Activated T-helper 2 cell treated with anti-CD3 and anti-CD28 coated beads, Interferon-gamma antibody, Interleukin-2, Interleukin-4, amounts not matched to agents 10 μg/mL and 5 μg/mL and 100 μg/mL, durations not matched to agents 14 hours and 24 hours and 36 hours (primary cell): ENCODE data around the gene NKAIN2. TPM values are rescaled to one million over a fixed set of nuclear protein-coding genes. Genes with fewer than 3 reads are reported as not detected.
"Not testable (repeated sequence)": the region's sequence is repeated elsewhere in the genome, so short reads cannot be mapped to it uniquely, and the experiment has no call there.

Experiments
- DNase-seq: peaks from one replicate; pipeline ENCODE4 v3.0.0; 2021; ENCODE audit warnings: low spot score
- H3K27ac Mint-ChIP-seq: one replicate; pipeline ENCODE4 v1.8.0; 2021; ENCODE audit warnings: mixed read lengths
- H3K27me3 Mint-ChIP-seq: one replicate; pipeline ENCODE4 v1.8.0; 2021; ENCODE audit warnings: low read depth, mixed read lengths
- H3K36me3 Mint-ChIP-seq: one replicate; pipeline ENCODE4 v1.8.0; 2021; ENCODE audit warnings: low read depth, mixed read lengths
- H3K4me1 Mint-ChIP-seq: one replicate; pipeline ENCODE4 v1.8.0; 2021; ENCODE audit warnings: low read depth, mixed read lengths
- H3K4me3 Mint-ChIP-seq: one replicate; pipeline ENCODE4 v1.8.0; 2021; ENCODE audit warnings: low read depth, mild to moderate bottlenecking, moderate library complexity, mixed read lengths
- H3K9me3 Mint-ChIP-seq: one replicate; pipeline ENCODE4 v1.8.0; 2021; ENCODE audit warnings: mixed read lengths
- intact Hi-C: fragments of 100-400 bp; cut with micrococcal nuclease; formaldehyde crosslinking; loops from one replicate; pipeline ENCODE4 v1.15.1; 2023
- total RNA-seq: library from RNA; stranded (reverse); gene quantifications from 2 replicates; pipeline ENCODE4 v1.2.3, GENCODE V29; 2022

NKAIN2 gene
- total RNA-seq, 1 donor from 2014 or later, result not detected

DNA sequence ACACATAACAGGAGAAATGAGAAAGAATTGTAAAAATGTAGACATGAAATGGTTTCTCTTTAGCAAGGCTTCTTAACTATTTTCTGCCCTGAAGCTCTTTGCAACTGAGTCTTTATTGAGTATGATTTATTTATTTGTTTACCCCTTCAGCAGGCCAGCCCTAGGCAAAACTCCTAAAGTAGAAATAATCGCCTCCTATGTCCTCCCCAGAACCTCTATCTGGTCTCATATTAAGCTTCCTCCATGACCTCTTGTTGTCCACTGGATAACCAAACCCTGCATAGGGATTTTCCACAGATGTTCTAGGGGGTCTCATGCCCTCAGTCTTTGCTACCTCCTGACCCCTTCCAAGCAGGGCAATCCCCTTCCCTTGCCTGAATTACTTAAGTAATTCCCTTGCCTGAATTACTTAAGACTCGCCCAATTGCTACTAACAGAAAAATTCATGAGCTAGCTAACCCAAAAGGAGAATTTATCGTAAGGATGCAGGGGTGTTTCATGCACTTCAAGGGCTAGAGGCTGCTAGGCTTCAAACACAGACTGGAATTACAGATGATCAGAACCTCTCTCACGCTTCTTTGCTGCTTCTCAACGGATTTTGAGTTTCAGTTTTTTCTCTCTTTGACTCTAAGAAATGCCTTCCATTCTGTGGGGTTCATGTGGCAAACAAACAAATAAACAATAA lies 732.6 kb downstream of the NKAIN2 start:
- DNase-seq, result no peak
- H3K27ac Mint-ChIP-seq, result no peak overlapping the region
- H3K4me3 Mint-ChIP-seq, result no peak overlapping the region
- no peaks in the 10 kb centered on the region for H3K9me3 Mint-ChIP-seq
- no peaks in the 10 kb centered on the region for H3K27me3 Mint-ChIP-seq
- H3K36me3 Mint-ChIP-seq, result no peaks in the 10 kb centered on the region
- no peaks in the 10 kb centered on the region for H3K4me1 Mint-ChIP-seq
- intact Hi-C loops, result no loop called here

GRCh38 chr6:124536842-124537191 lies 733.2 kb downstream of the NKAIN2 start:
- H3K9me3 Mint-ChIP-seq, result no peaks in the 10 kb centered on the region
- no peak overlapping the region for H3K4me3 Mint-ChIP-seq
- no peaks in the 10 kb centered on the region for H3K27me3 Mint-ChIP-seq
- DNase-seq, result no peak
- H3K36me3 Mint-ChIP-seq, result no peaks in the 10 kb centered on the region
- no peaks in the 10 kb centered on the region for H3K4me1 Mint-ChIP-seq
- no peak overlapping the region for H3K27ac Mint-ChIP-seq
- intact Hi-C loops, result no loop called here

- no peaks in the 10 kb centered on the region for H3K36me3 Mint-ChIP-seq
- H3K27ac Mint-ChIP-seq, result no peak overlapping the region
- H3K27me3 Mint-ChIP-seq, result no peaks in the 10 kb centered on the region
- DNase-seq, result no peak
- H3K4me1 Mint-ChIP-seq, result no peaks in the 10 kb centered on the region
- H3K9me3 Mint-ChIP-seq, result no peaks in the 10 kb centered on the region
- intact Hi-C loops, result no loop called here
- no peak overlapping the region for H3K4me3 Mint-ChIP-seq
These were observed 735.4 kb downstream of the NKAIN2 start for GRCh38 chr6:124539096-124539495.

GRCh38 chr6:124541573-124541972 lies 737.9 kb downstream of the NKAIN2 start:
- no peak for DNase-seq
- Mint-ChIP-seq H3K27me3 (no peaks in the 10 kb centered on the region), H3K9me3 (no peaks in the 10 kb centered on the region), H3K4me3 (no peak overlapping the region), H3K36me3 (no peaks in the 10 kb centered on the region), H3K4me1 (no peaks in the 10 kb centered on the region), H3K27ac (no peak overlapping the region)
- intact Hi-C loops, result no loop called here

GRCh38 chr6:124546601-124547000 lies 742.9 kb downstream of the NKAIN2 start:
- Mint-ChIP-seq H3K27me3 (no peaks in the 10 kb centered on the region), H3K9me3 (no peaks in the 10 kb centered on the region), H3K27ac (no peak overlapping the region), H3K4me1 (no peaks in the 10 kb centered on the region), H3K4me3 (no peak overlapping the region), H3K36me3 (no peaks in the 10 kb centered on the region)
- intact Hi-C loops, result no loop called here
- DNase-seq, result no peak

DNA sequence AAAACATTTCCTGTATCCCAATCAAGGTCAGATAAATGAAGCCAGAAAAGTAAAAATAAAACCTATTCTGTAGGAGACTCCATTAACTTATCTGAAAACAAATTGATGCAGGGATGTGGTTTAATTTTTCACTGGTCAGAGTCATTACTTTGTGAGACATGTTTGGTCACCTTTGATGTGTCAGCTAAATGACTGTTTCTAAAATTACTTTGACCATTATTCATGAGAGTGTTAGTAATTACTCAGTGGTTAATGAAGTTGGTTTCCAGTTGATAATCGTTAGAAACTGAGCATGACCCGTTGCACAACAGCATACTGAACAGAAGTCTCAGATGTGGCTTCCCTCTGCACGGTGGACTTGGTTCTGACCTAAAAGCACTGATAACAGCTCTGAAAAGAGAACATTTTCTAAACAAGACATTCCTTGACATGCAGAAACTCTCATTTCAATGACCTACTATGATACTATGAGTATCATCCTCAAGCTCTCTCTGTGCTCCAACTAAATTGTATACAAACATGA lies 748.1 kb downstream of the NKAIN2 start:
- H3K4me3 Mint-ChIP-seq, result no peak overlapping the region
- no peaks in the 10 kb centered on the region for H3K4me1 Mint-ChIP-seq
- no peaks in the 10 kb centered on the region for H3K9me3 Mint-ChIP-seq
- H3K27ac Mint-ChIP-seq, result no peak overlapping the region
- H3K27me3 Mint-ChIP-seq, result no peaks in the 10 kb centered on the region
- no peak for DNase-seq
- H3K36me3 Mint-ChIP-seq, result no peaks in the 10 kb centered on the region
- intact Hi-C loops, result no loop called here

- no peak for DNase-seq
- Mint-ChIP-seq H3K36me3 (no peaks in the 10 kb centered on the region), H3K27me3 (no peaks in the 10 kb centered on the region), H3K9me3 (no peaks in the 10 kb centered on the region), H3K4me1 (no peaks in the 10 kb centered on the region), H3K27ac (no peak overlapping the region), H3K4me3 (no peak overlapping the region)
- intact Hi-C loops, result no loop called here
These were observed 754.2 kb downstream of the NKAIN2 start for GRCh38 chr6:124557873-124558272.

GRCh38 chr6:124560078-124560477 lies 756.4 kb downstream of the NKAIN2 start:
- H3K36me3 Mint-ChIP-seq, H3K27me3 Mint-ChIP-seq, H3K27ac Mint-ChIP-seq, H3K9me3 Mint-ChIP-seq, DNase-seq, H3K4me3 Mint-ChIP-seq, intact Hi-C loops, H3K4me1 Mint-ChIP-seq: not testable (repeated sequence)

DNA sequence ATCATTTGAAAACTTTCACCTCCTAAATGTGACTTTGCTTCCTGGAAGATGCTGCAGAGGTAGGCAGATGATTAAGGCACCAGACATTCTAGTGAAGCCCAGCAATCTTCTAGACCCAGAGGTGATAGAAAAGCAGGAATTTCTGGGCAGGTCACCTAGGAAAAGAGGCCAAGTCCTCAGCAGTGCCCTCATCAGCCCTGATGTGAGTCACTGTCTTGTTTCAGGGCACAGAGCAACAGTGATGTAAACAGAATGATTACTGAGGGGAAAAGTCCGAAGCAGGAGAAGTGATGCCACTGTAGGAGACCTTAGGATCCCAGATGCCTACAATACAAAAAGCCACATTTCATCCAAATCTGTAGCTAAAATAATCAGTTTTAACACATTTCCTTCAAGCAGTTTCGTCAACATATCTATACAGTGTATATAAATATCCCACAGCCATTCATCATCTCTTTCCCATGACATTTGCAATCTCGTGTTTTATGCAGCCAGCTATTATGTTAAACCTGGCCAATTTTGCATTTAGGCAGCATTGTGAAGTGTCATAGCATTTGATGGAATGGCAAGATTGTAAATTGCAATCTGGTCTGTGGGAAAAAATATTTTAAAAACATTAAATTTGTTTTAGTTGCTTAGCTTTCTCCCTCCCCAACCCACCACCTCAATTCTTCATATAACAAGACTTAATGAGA lies 757.4 kb downstream of the NKAIN2 start:
- Mint-ChIP-seq H3K9me3 (no peaks in the 10 kb centered on the region), H3K4me1 (no peaks in the 10 kb centered on the region), H3K4me3 (no peak overlapping the region), H3K36me3 (no peaks in the 10 kb centered on the region), H3K27ac (no peak overlapping the region), H3K27me3 (no peaks in the 10 kb centered on the region)
- intact Hi-C loops, result no loop called here
- DNase-seq, result no peak

DNA sequence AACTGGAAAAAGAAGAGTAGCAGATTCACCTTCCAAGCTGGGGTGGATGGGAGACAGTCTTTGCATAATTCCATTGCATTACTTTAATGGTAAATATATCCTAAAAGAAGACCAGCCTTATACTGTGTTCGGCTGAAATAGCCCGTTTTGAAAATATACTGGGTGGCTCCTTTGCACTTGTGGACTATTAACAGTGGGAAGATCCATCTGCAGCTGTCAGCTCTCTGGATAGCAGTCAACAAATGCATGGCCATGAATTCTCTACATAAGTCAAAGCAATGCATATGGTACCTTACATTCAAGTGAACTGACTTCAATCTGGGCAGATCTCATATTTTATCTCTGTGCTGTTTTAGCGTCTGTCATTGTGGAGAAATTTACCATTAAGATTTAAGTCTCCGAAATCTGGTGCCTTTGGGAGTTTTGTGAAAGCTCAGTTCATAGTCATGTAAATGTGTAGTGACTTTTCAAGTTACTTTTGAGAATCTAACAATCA lies 758.0 kb downstream of the NKAIN2 start:
- intact Hi-C loops, result no loop called here
- no peak overlapping the region for H3K27ac Mint-ChIP-seq
- no peaks in the 10 kb centered on the region for H3K4me1 Mint-ChIP-seq
- H3K36me3 Mint-ChIP-seq, result no peaks in the 10 kb centered on the region
- DNase-seq, result no peak
- H3K9me3 Mint-ChIP-seq, result no peaks in the 10 kb centered on the region
- H3K4me3 Mint-ChIP-seq, result no peak overlapping the region
- no peaks in the 10 kb centered on the region for H3K27me3 Mint-ChIP-seq

DNA sequence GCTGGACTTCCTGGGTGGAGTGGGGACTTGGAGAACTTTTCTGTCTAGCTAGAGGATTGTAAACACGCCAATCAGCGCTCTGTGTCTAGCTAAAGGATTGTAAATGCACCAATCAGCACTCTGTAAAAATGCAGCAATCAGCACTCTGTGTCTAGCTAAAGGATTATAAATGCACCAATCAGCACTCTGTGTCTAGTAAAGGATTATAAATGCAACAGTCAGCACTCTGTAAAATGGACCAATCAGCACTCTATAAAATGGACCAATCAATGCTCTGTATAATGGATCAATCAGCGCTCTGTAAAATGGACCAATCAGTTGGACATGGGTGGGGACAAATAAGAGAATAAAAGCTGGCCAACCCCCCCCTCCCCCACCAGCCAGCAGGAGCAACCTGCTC lies 760.5 kb downstream of the NKAIN2 start:
- H3K4me3 Mint-ChIP-seq, intact Hi-C loops, H3K9me3 Mint-ChIP-seq, H3K4me1 Mint-ChIP-seq, H3K27ac Mint-ChIP-seq, H3K27me3 Mint-ChIP-seq, H3K36me3 Mint-ChIP-seq, DNase-seq: not testable (repeated sequence)

- no peak overlapping the region for H3K27ac Mint-ChIP-seq
- peaks cover 20% of the 10 kb centered on the region for H3K9me3 Mint-ChIP-seq
- DNase-seq, result no peak
- H3K36me3 Mint-ChIP-seq, result no peaks in the 10 kb centered on the region
- H3K27me3 Mint-ChIP-seq, result no peaks in the 10 kb centered on the region
- no peaks in the 10 kb centered on the region for H3K4me1 Mint-ChIP-seq
- no peak overlapping the region for H3K4me3 Mint-ChIP-seq
- intact Hi-C loops, result no loop called here
These were observed 763.7 kb downstream of the NKAIN2 start for GRCh38 chr6:124567401-124567800.

GRCh38 chr6:124573953-124574352 lies 770.3 kb downstream of the NKAIN2 start:
- DNase-seq, result no peak
- Mint-ChIP-seq H3K36me3 (no peaks in the 10 kb centered on the region), H3K4me1 (no peaks in the 10 kb centered on the region), H3K27ac (no peak overlapping the region), H3K27me3 (no peaks in the 10 kb centered on the region), H3K9me3 (peaks cover 13% of the 10 kb centered on the region), H3K4me3 (no peak overlapping the region)
- intact Hi-C loops, result no loop called here
